Stomach (tissue), 9 donors: ENCODE measurements around the gene WDR7. TPM values are rescaled to one million over a fixed set of nuclear protein-coding genes. Genes with fewer than 3 reads are reported as not detected.

Experiments used
- DNase-seq, 2 donors: peaks; one replicate each; pipeline versions ENCODE4 v3.0.0 to v3.0.0-alpha.2; 2013 to 2019
- H3K27ac ChIP-seq, 5 donors: fragments of 200-600 bp in 4 of 5; sonication (generic) in 4 of 5; one replicate each; pipeline ENCODE4 v1.5.1; 2013 to 2019; ENCODE audit warnings: mild to moderate bottlenecking in 1 of 5, moderate library complexity in 1 of 5
- H3K27me3 ChIP-seq, 3 donors: fragments of 200-600 bp; sonication (generic); one replicate each; pipeline ENCODE4 v1.5.1; 2017 to 2019; ENCODE audit warnings: mixed run types in 1 of 3
- H3K36me3 ChIP-seq, 4 donors: fragments of 200-600 bp; sonication (generic); 1 replicate in 3 of 4; 2 replicates in 1 of 4; pipeline ENCODE4 v1.5.1; 2016 to 2019
- H3K4me1 ChIP-seq, 4 donors: fragments of 200-600 bp; sonication (generic); one replicate each; pipeline ENCODE4 v1.5.1; 2016 to 2019
- H3K4me3 ChIP-seq, 4 donors: fragments of 200-600 bp; sonication (generic) in 3 of 4; one replicate each; pipeline ENCODE4 v1.5.1; 2016 to 2019; ENCODE audit warnings: mild to moderate bottlenecking in 1 of 4
- H3K9me3 ChIP-seq, 4 donors: fragments of 200-600 bp; sonication (generic); one replicate each; pipeline ENCODE4 v1.5.1; 2016 to 2019
- EP300 ChIP-seq: sonication (generic); formaldehyde crosslinking; IDR thresholded peaks from one replicate; pipeline ENCODE4 v1.6.1; 2017; ENCODE audit warnings: antibody characterized with exemption
- POLR2A ChIP-seq, 4 donors: fragments of 450-650 bp; IDR thresholded peaks; one replicate each; pipeline ENCODE4 v1.6.1; 2016; ENCODE audit warnings: antibody characterized with exemption in 4 of 4, control low read depth in 2 of 4, mild to moderate bottlenecking in 1 of 4, moderate library complexity in 1 of 4
- POLR2AphosphoS5 ChIP-seq, 3 donors: sonication (generic); formaldehyde crosslinking; IDR thresholded peaks; one replicate each; pipeline ENCODE4 v1.6.1; 2016; ENCODE audit warnings: antibody characterized with exemption in 3 of 3
- WGBS, 5 donors: extraction: QIAGEN DNeasy Blood & Tissue Kit in 3 of 5; methylation state at CpG; one replicate each; pipeline versions ENCODE4 v1.1.5 to v1.1.7; 2013 to 2018; 5-methylcytosine and 5-hydroxymethylcytosine counted together
- intact Hi-C: fragments of 100-400 bp; cut with DNase I; formaldehyde crosslinking; loops from one replicate; pipeline ENCODE4 v1.15.1; 2023; ENCODE audit warnings: low total_unique reads
- polyA plus RNA-seq, 3 donors: library from polyadenylated mRNA; stranded (reverse); fragments of 200-250 nt; gene quantifications; one replicate each; pipeline ENCODE4 v1.2.3, GENCODE V29; 2013
- total RNA-seq, 5 donors: library from RNA; depleted of rRNA; stranded (reverse); fragments of >200 nt; gene quantifications; one replicate each; pipeline versions ENCODE4 v1.1.0 to v1.2.3, GENCODE V29; 2014 to 2016
- TF ChIP-seq, protein P1 (sequence below), 7 experiments: fragments of 450-650 bp in 4 of 7; fragments of 200-600 bp in 3 of 7; sonication (generic) in 3 of 7; IDR thresholded peaks; one replicate each; pipeline ENCODE4 v1.5.1; 2016 to 2019; ENCODE audit warnings: antibody characterized with exemption in 7 of 7, control low read depth in 2 of 7, mild to moderate bottlenecking in 1 of 7
- donor health status: healthy with polysubstance abuse.
- donor health status: Bipolar disorder and iron deficiency.
- donor health status: healthy.

Gene WDR7
- total and polyA plus RNA-seq, 8 donors: 1.7 to 250 (median 47.2) TPM

DNA sequence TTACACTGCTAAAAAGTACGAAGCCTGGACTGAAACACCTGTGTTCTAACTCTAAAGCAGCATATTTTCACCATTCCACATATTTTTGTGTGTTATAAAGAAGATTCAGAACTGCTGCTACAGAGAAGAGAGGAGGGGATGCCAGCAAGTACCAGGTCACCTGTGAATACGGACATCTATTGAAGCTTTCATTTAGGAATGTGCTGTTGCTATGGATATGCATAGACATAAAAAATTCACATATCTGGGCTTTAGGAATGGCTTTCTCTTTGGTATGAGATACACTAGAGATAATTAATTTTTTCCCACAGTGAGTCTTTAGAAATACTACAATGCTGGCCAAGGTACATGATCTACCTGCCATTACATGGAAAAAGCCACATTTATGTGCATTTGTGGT is 238.5 kb downstream of the WDR7 start:
- no peak overlapping the region for H3K27ac ChIP-seq
- peaks cover 0 to 6% (median 0%) of the 10 kb centered on the region in 4 donors for H3K4me1 ChIP-seq
- H3K27me3 ChIP-seq: no peaks in the 10 kb centered on the region
- H3K36me3 ChIP-seq: no peaks in the 10 kb centered on the region
- intact Hi-C loops: no loop called here
- WGBS, 5 donors: 53 to 73% (median 54%) methylated on average over 2 of the region's 2 CpGs
- H3K4me3 ChIP-seq: no peak overlapping the region
- no peak for DNase-seq
- TF ChIP-seq POLR2AphosphoS5 (IDR thresholded peaks at IDR 0.05) (no peak), EP300 (no peak), POLR2A (IDR thresholded peaks at IDR 0.05) (no peak)
- TF ChIP-seq, protein P1, sequence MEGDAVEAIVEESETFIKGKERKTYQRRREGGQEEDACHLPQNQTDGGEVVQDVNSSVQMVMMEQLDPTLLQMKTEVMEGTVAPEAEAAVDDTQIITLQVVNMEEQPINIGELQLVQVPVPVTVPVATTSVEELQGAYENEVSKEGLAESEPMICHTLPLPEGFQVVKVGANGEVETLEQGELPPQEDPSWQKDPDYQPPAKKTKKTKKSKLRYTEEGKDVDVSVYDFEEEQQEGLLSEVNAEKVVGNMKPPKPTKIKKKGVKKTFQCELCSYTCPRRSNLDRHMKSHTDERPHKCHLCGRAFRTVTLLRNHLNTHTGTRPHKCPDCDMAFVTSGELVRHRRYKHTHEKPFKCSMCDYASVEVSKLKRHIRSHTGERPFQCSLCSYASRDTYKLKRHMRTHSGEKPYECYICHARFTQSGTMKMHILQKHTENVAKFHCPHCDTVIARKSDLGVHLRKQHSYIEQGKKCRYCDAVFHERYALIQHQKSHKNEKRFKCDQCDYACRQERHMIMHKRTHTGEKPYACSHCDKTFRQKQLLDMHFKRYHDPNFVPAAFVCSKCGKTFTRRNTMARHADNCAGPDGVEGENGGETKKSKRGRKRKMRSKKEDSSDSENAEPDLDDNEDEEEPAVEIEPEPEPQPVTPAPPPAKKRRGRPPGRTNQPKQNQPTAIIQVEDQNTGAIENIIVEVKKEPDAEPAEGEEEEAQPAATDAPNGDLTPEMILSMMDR (IDR thresholded peaks at IDR 0.05): no peak
- H3K9me3 ChIP-seq: no peaks in the 10 kb centered on the region

DNA sequence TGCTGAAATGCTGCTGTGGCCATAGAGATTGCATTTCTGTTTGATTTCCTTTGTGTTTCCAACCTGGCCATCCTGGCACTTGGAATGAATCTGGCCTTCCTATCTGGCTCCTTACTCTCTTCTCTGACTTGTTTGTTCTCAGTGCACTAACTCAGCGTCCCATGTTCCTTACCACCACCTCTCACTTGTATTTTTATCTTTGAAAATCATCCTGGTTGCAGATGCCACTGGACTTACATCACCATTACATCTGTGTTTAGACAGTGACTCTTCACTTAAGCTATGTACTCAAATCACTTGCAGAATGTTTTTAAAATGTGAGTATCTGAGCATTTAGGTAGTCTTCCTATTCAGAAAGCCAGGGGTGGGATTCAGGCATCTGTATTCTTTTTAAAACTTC is 239.5 kb downstream of the WDR7 start:
- H3K27ac ChIP-seq: no peak overlapping the region

DNA sequence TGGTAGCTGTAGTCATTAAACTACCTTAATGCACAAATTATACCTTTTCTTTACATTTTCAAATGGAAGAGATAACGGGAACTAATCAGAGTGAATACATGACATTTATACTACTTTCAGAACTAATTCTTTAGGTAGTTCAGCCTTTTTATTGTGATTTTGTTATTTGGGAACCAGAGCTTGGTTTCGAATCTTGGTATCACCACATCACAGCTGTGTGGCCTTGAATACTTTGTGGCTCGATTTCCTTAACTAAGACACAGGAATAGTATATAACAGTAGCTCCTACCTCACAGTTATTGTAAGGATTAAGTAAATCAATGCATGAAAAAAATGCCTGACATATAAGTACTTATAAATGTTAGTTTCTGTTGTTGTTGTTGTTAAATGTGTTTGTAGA is 240.0 kb downstream of the WDR7 start:
- H3K27me3 ChIP-seq: no peaks in the 10 kb centered on the region
- H3K27ac ChIP-seq: no peak overlapping the region
- no peaks in the 10 kb centered on the region for H3K36me3 ChIP-seq
- intact Hi-C loops: no loop called here
- no peak overlapping the region for H3K4me3 ChIP-seq
- no peak for TF ChIP-seq POLR2A (IDR thresholded peaks at IDR 0.05)
- TF ChIP-seq, protein P1 (IDR thresholded peaks at IDR 0.05): no peak
- no peak for TF ChIP-seq POLR2AphosphoS5 (IDR thresholded peaks at IDR 0.05)
- no peak for TF ChIP-seq EP300
- 89 to 95% (median 93%) methylated on average over 3 of the region's 3 CpGs for WGBS, 5 donors
- H3K9me3 ChIP-seq: no peaks in the 10 kb centered on the region
- DNase-seq: no peak
- H3K4me1 ChIP-seq: peaks cover 0 to 6% (median 0%) of the 10 kb centered on the region in 4 donors

More for the DNA sequence above, 239.5 kb downstream of the WDR7 start:
- no peaks in the 10 kb centered on the region for H3K9me3 ChIP-seq
- DNase-seq: no peak
- no peak overlapping the region for H3K4me3 ChIP-seq
- 32 to 67% (median 41%) methylated on average over 1 of the region's 1 CpG for WGBS, 5 donors
- peaks cover 0 to 6% (median 0%) of the 10 kb centered on the region in 4 donors for H3K4me1 ChIP-seq
- no peaks in the 10 kb centered on the region for H3K27me3 ChIP-seq
- intact Hi-C loops: no loop called here
- H3K36me3 ChIP-seq: no peaks in the 10 kb centered on the region
- TF ChIP-seq POLR2A (IDR thresholded peaks at IDR 0.05) (no peak), EP300 (no peak), POLR2AphosphoS5 (IDR thresholded peaks at IDR 0.05) (no peak)
- TF ChIP-seq, protein P1 (IDR thresholded peaks at IDR 0.05): no peak

DNA sequence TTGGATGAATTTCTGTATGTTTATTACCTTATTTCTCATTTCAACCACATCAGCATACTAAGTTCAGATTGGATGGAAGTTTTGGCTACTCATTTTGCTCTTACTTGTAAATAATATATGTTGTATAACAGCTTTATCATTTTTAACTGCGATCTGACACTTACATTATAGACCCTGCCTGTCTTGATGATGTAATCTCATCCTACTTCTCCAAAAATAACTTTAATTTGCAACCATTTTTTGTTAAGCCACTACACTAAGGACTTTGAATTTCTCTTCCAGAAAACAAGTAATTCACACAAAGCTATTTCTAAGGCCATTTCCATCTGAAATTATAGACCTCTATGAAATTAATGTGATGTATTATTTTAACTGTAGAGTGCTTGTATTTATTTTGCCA is 240.7 kb downstream of the WDR7 start:
- no peaks in the 10 kb centered on the region for H3K36me3 ChIP-seq
- no peak overlapping the region for H3K27ac ChIP-seq
- H3K27me3 ChIP-seq: no peaks in the 10 kb centered on the region
- H3K4me3 ChIP-seq: no peak overlapping the region
- H3K4me1 ChIP-seq: peaks cover 0 to 6% (median 0%) of the 10 kb centered on the region in 4 donors
- no peak for DNase-seq
- H3K9me3 ChIP-seq: no peaks in the 10 kb centered on the region
- intact Hi-C loops: no loop called here
- TF ChIP-seq, protein P1 (IDR thresholded peaks at IDR 0.05): no peak
- TF ChIP-seq POLR2AphosphoS5 (IDR thresholded peaks at IDR 0.05) (no peak), POLR2A (IDR thresholded peaks at IDR 0.05) (no peak), EP300 (no peak)
- 80 to 86% (median 81%) methylated on average over 1 of the region's 1 CpG for WGBS, 5 donors
